H9 (cell line): ENCODE measurements around the gene MRM2. TPM values are rescaled to one million over a fixed set of nuclear protein-coding genes. Genes with fewer than 3 reads are reported as not detected.

ENCODE experiments used
- DNase-seq: peaks from one replicate; pipeline ENCODE4 v3.0.0-alpha.2; 2017
- H2AFZ ChIP-seq: one replicate; pipeline ENCODE4 v1.6.1; 2013; ENCODE audit warnings: mild to moderate bottlenecking, low read length, control low read depth, moderate library complexity
- H2AK5ac ChIP-seq: 2 replicates; pipeline ENCODE4 v1.6.1; 2013; ENCODE audit warnings: low read length, control low read depth, mixed read lengths; ENCODE audit not compliant: insufficient read length
- H2BK120ac ChIP-seq: one replicate; pipeline ENCODE4 v1.6.1; 2013; ENCODE audit warnings: low read depth, mild to moderate bottlenecking, low read length, control low read depth, inconsistent platforms; ENCODE audit not compliant: poor library complexity, severe bottlenecking
- H2BK12ac ChIP-seq: 2 replicates; pipeline ENCODE4 v1.6.1; 2013; ENCODE audit warnings: low read length, control low read depth, mixed read lengths, low read depth; ENCODE audit not compliant: insufficient read length
- H2BK15ac ChIP-seq: 2 replicates; pipeline ENCODE4 v1.6.1; 2013; ENCODE audit warnings: low read depth, low read length, control low read depth
- H2BK20ac ChIP-seq: one replicate; pipeline ENCODE4 v1.6.1; 2013; ENCODE audit warnings: low read depth, mild to moderate bottlenecking, low read length, control low read depth, inconsistent platforms; ENCODE audit not compliant: poor library complexity, severe bottlenecking
- H2BK5ac ChIP-seq: 2 replicates; pipeline ENCODE4 v1.6.1; 2013; ENCODE audit warnings: low read length, control low read depth, mixed read lengths; ENCODE audit not compliant: insufficient read length
- H3K14ac ChIP-seq: 2 replicates; pipeline ENCODE4 v1.6.1; 2013; ENCODE audit warnings: low read length, control low read depth; ENCODE audit not compliant: insufficient read depth
- H3K18ac ChIP-seq: 2 replicates; pipeline ENCODE4 v1.6.1; 2013; ENCODE audit warnings: low read depth, mild to moderate bottlenecking, mixed read lengths, low read length, control low read depth; ENCODE audit not compliant: insufficient read length
- H3K23ac ChIP-seq: 2 replicates; pipeline ENCODE4 v1.6.1; 2013; ENCODE audit warnings: low read length, control low read depth, mixed read lengths, low read depth; ENCODE audit not compliant: insufficient read length
- H3K23me2 ChIP-seq: 2 replicates; pipeline ENCODE4 v1.6.1; 2013; ENCODE audit warnings: low read depth, mild to moderate bottlenecking, mixed read lengths, low read length, control low read depth; ENCODE audit not compliant: insufficient read length, poor library complexity, severe bottlenecking
- H3K27ac ChIP-seq: 2 replicates; pipeline ENCODE4 v1.5.1; 2013; ENCODE audit warnings: low read length, control low read depth, mixed read lengths, low read depth; ENCODE audit not compliant: insufficient read length
- H3K27me3 ChIP-seq: 2 replicates; pipeline ENCODE4 v1.6.1; 2013; ENCODE audit warnings: low read length, control low read depth, inconsistent platforms; ENCODE audit not compliant: insufficient read depth
- H3K4ac ChIP-seq: 2 replicates; pipeline ENCODE4 v1.6.1; 2013; ENCODE audit warnings: low read depth, mild to moderate bottlenecking, control low read depth, inconsistent platforms, low read length, moderate library complexity
- H3K4me1 ChIP-seq: 2 replicates; pipeline ENCODE4 v1.6.1; 2013; ENCODE audit warnings: low read length, control low read depth, inconsistent platforms; ENCODE audit not compliant: insufficient read depth
- H3K4me2 ChIP-seq: 2 replicates; pipeline ENCODE4 v1.6.1; 2013; ENCODE audit warnings: low read length, control low read depth, mixed read lengths; ENCODE audit not compliant: insufficient read length, insufficient read depth
- H3K56ac ChIP-seq: 2 replicates; pipeline ENCODE4 v1.6.1; 2013; ENCODE audit warnings: low read depth, mild to moderate bottlenecking, mixed read lengths, low read length, control low read depth; ENCODE audit not compliant: insufficient read length
- H3K79me1 ChIP-seq: 2 replicates; pipeline ENCODE4 v1.6.1; 2013; ENCODE audit warnings: low read depth, mild to moderate bottlenecking, moderate library complexity, low read length, control low read depth, inconsistent platforms; ENCODE audit not compliant: insufficient read depth, poor library complexity, severe bottlenecking
- H3K79me2 ChIP-seq: 2 replicates; pipeline ENCODE4 v1.6.1; 2013; ENCODE audit warnings: low read length, control low read depth, inconsistent platforms; ENCODE audit not compliant: insufficient read depth
- H3K9ac ChIP-seq: 2 replicates; pipeline ENCODE4 v1.6.1; 2013; ENCODE audit warnings: low read length, control low read depth, mixed read lengths; ENCODE audit not compliant: insufficient read length; ENCODE audit errors: extremely low read depth
- H3K9me3 ChIP-seq: one replicate; pipeline ENCODE4 v1.6.1; 2013; ENCODE audit warnings: low read depth, low read length, inconsistent platforms; ENCODE audit not compliant: control insufficient read depth
- H3T11ph ChIP-seq: one replicate; pipeline ENCODE4 v1.6.1; 2013; ENCODE audit warnings: mild to moderate bottlenecking, low read length, control low read depth, inconsistent platforms
- H4K20me1 ChIP-seq: one replicate; pipeline ENCODE4 v1.6.1; 2013; ENCODE audit not compliant: control insufficient read depth, insufficient read length, insufficient read depth
- H4K5ac ChIP-seq: 2 replicates; pipeline ENCODE4 v1.6.1; 2013; ENCODE audit warnings: low read depth, mild to moderate bottlenecking, mixed read lengths, low read length, control low read depth; ENCODE audit not compliant: insufficient read length
- H4K8ac ChIP-seq: replicated peaks from 2 replicates; pipeline ENCODE4 v1.6.1; 2013; ENCODE audit warnings: low read length, control low read depth, mixed read lengths, low read depth; ENCODE audit not compliant: insufficient read length
- H4K91ac ChIP-seq: 2 replicates; pipeline ENCODE4 v1.6.1; 2013; ENCODE audit warnings: low read depth, mild to moderate bottlenecking, moderate library complexity, mixed read lengths, low read length, control low read depth; ENCODE audit not compliant: insufficient read length
- H3K27ac Mint-ChIP-seq, 3 experiments: 2 replicates in 2 of 3; 3 replicates in 1 of 3; pipeline ENCODE4 v1.8.0; 2020 to 2021; ENCODE audit warnings: mixed read lengths in 3 of 3, mild to moderate bottlenecking in 1 of 3, moderate library complexity in 1 of 3
- H3K27me3 Mint-ChIP-seq: 2 replicates; pipeline ENCODE4 v1.8.0; 2021; ENCODE audit warnings: low read depth, mild to moderate bottlenecking, moderate library complexity, mixed read lengths
- H3K36me3 Mint-ChIP-seq, 3 experiments: 2 replicates in 2 of 3; 3 replicates in 1 of 3; pipeline ENCODE4 v1.8.0; 2020 to 2021; ENCODE audit warnings: low read depth in 3 of 3, mixed read lengths in 3 of 3; ENCODE audit not compliant: insufficient read depth in 1 of 3
- H3K4me1 Mint-ChIP-seq, 2 experiments: 2 replicates each; pipeline ENCODE4 v1.8.0; 2020; ENCODE audit warnings: mixed read lengths in 2 of 2
- H3K4me3 Mint-ChIP-seq, 2 experiments: 2 replicates in 1 of 2; 3 replicates in 1 of 2; pipeline ENCODE4 v1.8.0; 2020 to 2021; ENCODE audit warnings: mild to moderate bottlenecking in 2 of 2, mixed read lengths in 2 of 2, moderate library complexity in 1 of 2
- H3K9me3 Mint-ChIP-seq, 2 experiments: 2 replicates in 1 of 2; 3 replicates in 1 of 2; pipeline ENCODE4 v1.8.0; 2020; ENCODE audit warnings: mild to moderate bottlenecking in 2 of 2, mixed read lengths in 2 of 2, moderate library complexity in 1 of 2
- CTCF ChIP-seq: fragments of 200-600 bp; sonication (generic); conservative IDR thresholded peaks from 3 replicates; pipeline ENCODE4 v1.8.0; 2021; ENCODE audit warnings: antibody characterized with exemption, mild to moderate bottlenecking
- WGBS: extraction: QIAGEN DNeasy Blood & Tissue Kit; methylation state at CpG from one replicate; pipeline ENCODE4 v1.1.7; 2013; ENCODE audit warnings: missing lambda C conversion rate, low lambda C conversion rate, mixed read lengths; ENCODE audit not compliant: insufficient read length; ENCODE audit errors: extremely low coverage; 5-methylcytosine and 5-hydroxymethylcytosine counted together
- total RNA-seq: library from RNA; stranded (reverse); gene quantifications from 2 replicates; pipeline ENCODE4 v1.2.1, GENCODE V29; 2021

Gene MRM2
- total RNA-seq, 1 experiment from 2014 or later = 59.0 TPM

GRCh38 chr7:2219606-2220005 lies 22.4 kb downstream of the MRM2 start:
- Histone ChIP-seq H3K4me2 (no peak overlapping the region), H3K27ac (no peak overlapping the region), H3K27me3 (no peaks in the 10 kb centered on the region), H2BK5ac (no peak overlapping the region), H3K14ac (no peak overlapping the region), H3K23ac (no peak overlapping the region), H3K79me2 (no peaks in the 10 kb centered on the region), H3K4ac (no peak overlapping the region), H2AFZ (no peak overlapping the region), H2BK20ac (no peak overlapping the region), H3T11ph (no peak overlapping the region), H3K4me1 (no peaks in the 10 kb centered on the region), H4K91ac (no peak overlapping the region), H3K56ac (no peak overlapping the region), H3K23me2 (no peaks in the 10 kb centered on the region), H3K18ac (no peak overlapping the region), H2BK120ac (no peak overlapping the region), H3K9me3 (no peaks in the 10 kb centered on the region), H2BK12ac (no peak overlapping the region), H2AK5ac (no peak overlapping the region), H3K79me1 (peaks cover 5% of the 10 kb centered on the region), H4K5ac (no peak overlapping the region), H3K9ac (no peak overlapping the region), H2BK15ac (no peak overlapping the region), H4K8ac (no peak overlapping the region), H4K20me1 (no peaks in the 10 kb centered on the region)
- TF ChIP-seq CTCF = no peak
- H3K9me3 Mint-ChIP-seq = peaks cover 0 to 2% of the 10 kb centered on the region in 2 experiments; a peak in 1 of 5 replicates
- WGBS = no CpG with 5 or more reads among the region's 8 CpGs
- DNase-seq = no peak
- H3K27me3 Mint-ChIP-seq = peaks cover 2% of the 10 kb centered on the region
- no peak overlapping the region for H3K4me3 Mint-ChIP-seq
- no peaks in the 10 kb centered on the region for H3K4me1 Mint-ChIP-seq
- H3K36me3 Mint-ChIP-seq = peaks cover 44 to 84% (median 78%) of the 10 kb centered on the region in 3 experiments; a peak in 6 of 7 replicates
- no peak overlapping the region for H3K27ac Mint-ChIP-seq
